NCI-H510A treated with DMSO at 0.1 percent for 48 hours (cell line): ENCODE data around the gene CLEC2D.
"Not testable (repeated sequence)": the region's sequence is repeated elsewhere in the genome, so short reads cannot be mapped to it uniquely, and the experiment has no call there.

ENCODE experiments used
- DNase-seq: peaks from one replicate; lab custom pipeline; 2025; lab: John Stamatoyannopoulos, UW

Gene CLEC2D

DNA sequence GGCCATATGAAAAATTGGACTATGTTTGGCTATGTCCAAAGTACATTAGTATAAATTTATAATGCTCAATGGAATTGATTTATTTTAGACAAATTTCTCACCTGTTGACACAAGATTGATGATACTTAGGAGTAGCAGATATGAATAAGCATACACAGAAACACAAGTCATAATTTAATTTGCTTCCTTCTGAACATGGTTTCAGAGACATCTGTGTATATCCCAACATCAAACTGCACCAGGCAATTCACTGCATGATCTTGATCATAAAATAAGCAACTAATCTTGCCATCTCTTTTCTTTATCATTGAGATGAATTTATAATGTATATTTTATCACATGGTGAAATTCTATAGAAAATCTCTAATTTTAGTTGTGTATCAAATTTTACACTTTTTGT lies 59.6 kb downstream of the CLEC2D start:
- DNase-seq = no peak

DNA sequence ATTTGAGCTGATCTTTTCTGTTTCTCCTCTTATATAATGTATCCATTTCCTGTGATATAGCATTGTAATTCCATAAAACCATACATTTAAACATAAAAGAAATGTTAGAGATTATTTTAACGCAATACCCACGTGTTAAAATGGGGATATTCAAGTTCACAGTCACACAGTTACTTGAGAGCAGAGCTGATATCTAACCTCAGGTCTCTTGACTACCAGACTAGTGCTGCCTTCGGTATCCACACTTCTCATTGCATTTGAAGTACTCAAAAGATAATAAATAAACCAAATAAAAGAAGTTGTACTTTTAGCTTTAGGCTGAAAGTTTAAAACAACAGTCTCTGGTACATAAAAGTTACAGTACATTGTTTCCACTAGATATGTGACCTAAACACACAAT lies 60.5 kb downstream of the CLEC2D start:
- DNase-seq = no peak

GRCh38 chr12:9730591-9730990 lies 61.1 kb downstream of the CLEC2D start:
- DNase-seq = no peak

- no peak for DNase-seq
Observed at GRCh38 chr12:9731393-9731792, 61.9 kb downstream of the CLEC2D start.

DNA sequence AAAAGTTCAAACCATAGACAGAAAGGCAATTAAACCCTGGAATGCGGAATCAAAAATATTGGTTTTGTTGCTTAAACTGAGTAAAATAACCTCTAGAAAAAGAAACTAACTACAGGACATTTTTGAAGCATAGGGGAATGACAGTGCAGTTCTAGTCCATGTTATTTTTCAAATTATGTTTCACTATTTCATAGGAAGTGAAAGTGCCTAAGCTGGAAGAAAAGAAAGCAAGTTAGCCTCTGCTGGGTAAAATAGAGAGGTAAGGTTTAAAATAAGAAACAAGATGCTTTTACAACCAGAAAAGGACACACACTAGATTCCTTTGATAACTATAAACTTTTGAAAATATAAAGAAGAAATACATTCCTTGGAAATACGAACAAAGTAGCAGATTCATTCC lies 62.3 kb downstream of the CLEC2D start:
- DNase-seq = no peak

DNA sequence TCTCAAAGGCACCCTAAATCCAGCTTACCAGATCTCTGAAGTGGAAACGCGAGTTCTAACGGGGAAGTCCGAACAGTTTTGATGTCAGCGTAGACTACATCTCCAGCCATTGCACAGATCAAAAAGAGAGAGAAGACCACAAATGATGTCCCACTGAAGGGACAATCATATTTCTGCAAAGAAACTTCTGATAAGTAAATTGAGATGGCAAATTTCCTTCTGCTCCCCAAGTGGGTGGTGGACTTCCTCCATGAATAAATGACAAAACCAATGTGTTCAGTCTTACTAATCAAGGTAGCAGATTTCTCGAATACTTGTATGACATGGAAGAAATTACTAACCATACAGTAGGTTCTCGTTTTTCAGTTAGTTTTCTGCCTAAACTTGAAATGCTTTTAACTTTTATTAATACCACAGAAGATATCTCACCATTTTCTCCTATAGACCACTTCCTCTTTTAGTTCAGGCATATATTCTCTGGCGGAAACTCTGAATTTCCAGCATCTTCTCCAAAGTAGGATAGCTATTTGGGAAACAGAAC lies 63.5 kb downstream of the CLEC2D start, which contains the start of gene CLECL1:
TSS of gene CLECL1 (minus strand) at position 177 of the 541 bp plus-strand sequence.
- DNase-seq = no peak

DNA sequence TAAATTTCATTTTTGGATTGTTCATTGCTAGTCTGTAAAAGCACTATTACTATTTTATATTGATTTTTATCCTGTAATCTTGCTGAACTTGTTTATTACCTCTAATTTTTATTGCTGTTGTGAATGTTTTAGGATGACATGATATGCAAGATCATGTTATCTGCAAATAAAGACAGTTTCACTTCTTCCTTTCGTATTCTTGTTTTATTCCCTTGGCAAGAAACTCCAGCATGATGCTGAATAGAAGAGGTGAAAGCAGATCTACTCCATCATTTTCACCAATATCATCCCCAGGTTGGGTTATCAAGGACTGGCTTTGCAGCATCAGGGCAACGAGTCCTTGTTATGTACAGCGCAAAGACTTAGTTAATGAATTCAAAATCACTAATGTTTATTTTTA lies 66.1 kb downstream of the CLEC2D start:
- DNase-seq = no peak

DNA sequence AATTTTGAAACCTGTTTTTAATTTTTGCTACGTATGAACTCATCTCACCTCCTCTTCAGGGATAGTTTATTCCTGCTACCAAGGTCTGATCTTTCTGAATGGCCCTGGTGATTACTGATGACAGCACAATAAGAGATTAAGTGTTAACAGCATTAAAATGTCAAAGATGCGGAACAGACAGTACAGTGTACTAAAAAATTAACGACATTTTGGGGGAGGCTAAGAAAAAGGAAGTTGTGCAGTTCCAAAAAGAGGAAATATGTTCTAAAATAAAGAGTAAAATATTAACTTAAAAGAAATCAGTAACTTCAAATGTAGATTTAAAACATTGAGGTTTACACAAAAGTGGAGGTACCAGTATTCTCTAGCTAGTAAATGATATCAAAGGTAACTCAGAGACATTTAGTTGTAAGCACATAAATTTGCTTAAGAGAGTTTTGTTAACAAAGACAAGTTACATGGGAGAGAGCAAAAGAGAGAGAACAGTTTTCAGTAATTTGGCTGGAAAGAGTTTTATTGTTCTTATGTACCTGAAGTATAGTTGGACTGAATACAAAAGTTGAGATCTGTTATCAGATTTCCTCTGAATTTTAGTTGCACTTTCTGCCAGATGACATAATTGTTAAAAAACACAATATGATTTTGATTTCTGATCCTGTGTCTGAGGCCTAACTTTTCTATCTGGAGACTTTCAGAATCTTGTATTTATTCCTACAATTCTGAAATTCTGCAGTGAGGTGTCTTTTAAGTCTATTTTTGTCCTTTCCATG lies 67.6 kb downstream of the CLEC2D start:
- DNase-seq = no peak

- not testable (repeated sequence) for DNase-seq
Observed at GRCh38 chr12:9738905-9739304, 69.4 kb downstream of the CLEC2D start.

- not testable (repeated sequence) for DNase-seq
Observed at GRCh38 chr12:9739404-9740105, 70.0 kb downstream of the CLEC2D start.

DNA sequence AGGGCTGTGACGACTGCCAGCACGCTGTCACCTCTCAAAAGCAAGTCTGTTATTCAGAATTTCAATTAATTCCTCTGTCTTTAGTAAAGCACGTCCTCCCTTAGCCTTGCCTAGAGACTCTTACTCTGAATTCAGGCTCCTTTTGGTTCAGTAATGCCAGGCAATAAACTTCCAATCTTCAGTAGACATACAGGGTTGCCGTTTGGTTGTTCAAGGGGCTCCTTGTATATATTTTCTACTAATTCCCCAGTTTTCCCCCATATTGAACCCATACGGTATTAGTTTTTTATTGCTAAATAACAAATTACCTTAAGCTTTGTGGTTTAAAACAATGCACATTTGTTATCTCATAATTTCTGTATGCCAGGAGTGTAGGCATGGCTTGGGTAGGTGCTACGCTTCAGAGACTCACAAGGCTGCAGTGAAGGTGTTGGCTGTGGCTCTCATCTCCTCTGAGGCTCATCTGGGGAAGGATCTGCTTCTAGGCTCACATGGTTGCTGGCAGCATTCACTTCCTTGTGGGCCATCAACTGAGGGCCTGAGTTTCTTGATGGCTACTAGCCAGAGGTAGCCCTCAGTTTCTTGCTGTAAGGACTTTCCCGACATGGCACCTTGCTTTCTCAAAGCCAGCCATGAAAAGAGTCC lies 70.7 kb downstream of the CLEC2D start:
- no peak for DNase-seq

GRCh38 chr12:9741726-9742125 lies 72.2 kb downstream of the CLEC2D start:
- no peak for DNase-seq

GRCh38 chr12:9742661-9743060 lies 73.1 kb downstream of the CLEC2D start:
- DNase-seq = no peak

DNA sequence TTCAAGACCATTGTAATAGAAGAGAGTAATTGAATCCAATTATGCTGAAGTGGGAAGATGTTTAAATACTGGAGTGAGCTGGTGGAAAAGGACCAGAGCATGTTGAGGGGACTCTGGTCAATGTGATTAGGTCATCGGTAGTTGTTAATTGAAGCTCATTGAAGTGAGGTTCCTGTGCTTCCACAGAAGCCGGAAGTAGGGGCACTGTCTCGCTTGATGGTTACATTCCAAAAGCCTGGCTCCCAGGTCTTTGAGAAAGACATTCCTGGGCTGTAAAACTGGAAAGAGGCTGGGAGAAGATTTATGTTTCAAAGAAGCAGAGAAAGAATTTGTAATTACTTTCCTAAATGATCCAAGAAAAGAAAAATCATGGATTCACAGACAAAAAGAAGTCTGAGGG lies 75.7 kb downstream of the CLEC2D start:
- no peak for DNase-seq
